CD1c-positive myeloid dendritic cell (primary cell): ENCODE data around the gene RPIA.
"Not testable (repeated sequence)": the region's sequence is repeated elsewhere in the genome, so short reads cannot be mapped to it uniquely, and the experiment has no call there.

Source experiments
- DNase-seq: peaks from one replicate; pipeline ENCODE4 v3.0.0-alpha.2; 2016; ENCODE audit errors: extremely low spot score

The RPIA gene

DNA sequence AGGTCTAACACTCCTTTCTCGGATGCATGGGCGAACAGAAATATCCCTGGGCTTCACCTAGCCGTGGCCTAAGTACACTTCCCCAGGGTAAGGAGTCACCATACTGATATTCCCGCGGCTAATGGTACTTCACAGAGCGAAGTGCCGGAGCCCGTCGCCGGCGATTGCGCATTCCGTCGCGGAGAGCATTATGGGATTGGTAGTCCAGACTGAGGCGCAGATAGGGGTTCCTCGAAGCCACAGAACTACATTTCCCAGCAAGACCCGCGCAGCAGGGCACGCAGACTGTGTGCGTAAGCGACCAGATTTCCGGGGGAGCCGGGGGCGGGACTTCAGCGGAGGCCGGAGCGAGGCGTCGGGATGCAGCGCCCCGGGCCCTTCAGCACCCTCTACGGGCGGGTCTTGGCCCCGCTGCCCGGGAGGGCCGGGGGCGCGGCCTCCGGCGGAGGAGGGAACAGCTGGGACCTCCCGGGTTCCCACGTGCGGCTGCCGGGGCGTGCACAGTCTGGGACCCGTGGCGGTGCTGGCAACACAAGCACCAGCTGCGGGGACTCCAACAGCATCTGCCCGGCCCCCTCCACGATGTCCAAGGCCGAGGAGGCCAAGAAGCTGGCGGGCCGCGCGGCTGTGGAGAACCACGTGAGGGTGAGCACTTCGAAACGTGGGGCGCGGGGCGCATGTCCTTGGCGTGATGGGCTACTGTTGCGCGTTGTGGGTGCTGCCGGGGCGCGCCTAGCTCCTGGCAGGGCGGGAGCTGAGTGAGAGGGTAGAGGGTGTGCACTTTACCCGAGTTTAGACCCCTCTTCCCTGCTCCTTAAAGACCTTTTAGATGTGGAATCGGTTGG is at the start of gene RPIA:
TSS of gene RPIA (plus strand) at position 335 of the 845 bp plus-strand sequence. CDS start at position 361, 26 bp downstream.
- peak; percentile 99 for DNase-seq

DNA sequence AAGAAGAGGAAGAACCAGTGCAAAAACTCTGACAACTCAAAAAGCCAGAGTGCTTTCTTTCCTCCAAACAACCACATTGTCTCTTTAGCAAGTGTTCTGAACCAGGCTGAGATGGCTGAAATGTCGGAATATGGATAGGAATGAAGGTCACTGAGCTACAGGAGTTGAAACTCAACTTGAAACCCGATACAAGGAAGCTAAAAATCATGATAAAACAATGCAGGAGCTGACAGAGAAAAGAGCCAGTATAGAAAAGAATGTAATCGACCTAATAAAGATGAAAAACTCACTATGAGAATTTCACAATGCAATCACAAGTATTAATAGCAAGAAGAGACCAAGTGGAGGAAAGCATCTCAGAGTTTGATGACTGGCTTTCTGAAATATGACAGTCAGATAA is 49.2 kb upstream of the RPIA start:
- no peak for DNase-seq

DNA sequence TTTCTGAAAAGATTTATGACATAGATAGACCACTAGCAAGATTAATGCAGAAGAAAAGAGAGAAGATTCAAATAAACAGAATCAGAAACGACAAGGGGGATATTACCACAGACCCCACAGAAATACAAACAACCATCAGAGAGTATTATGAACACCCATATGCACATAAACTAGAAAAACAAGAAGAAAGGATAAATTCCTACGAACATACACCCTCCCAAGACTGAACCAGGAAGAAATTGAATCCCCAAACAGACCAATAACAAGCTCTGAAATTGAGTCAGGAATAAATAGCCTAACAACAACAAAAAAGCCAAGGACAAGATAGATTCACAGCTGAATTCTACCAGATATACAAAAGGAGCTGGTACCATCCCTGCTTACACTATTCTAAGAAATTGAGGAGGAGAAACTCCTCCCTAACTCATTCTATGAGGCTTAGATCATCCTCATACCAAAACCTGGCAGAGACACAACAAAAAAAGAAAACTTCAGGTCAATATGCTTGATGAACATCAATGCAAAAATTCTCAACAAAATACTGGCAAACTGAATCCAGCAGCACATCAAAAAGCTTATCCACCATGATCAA is 46.1 kb upstream of the RPIA start:
- DNase-seq, result not testable (repeated sequence)

DNA sequence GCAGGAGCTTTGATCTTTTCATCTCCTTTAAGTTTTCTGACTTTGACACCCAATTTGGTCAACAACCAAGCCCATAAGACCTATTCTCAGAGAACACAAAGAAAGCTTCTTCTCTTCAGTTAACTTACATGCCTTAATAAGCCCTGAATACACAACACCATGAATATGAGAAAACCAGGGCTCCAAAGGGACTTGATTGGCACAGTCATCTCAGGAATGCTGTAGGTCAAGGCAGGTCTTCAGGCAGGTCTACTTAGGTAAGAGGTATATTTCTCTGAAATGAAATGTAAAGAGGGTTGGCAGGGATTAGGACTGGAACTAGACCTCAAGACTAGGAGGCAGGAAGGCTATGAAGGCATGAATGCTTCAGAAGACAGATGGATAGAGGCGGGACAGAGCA is 39.8 kb upstream of the RPIA start:
- DNase-seq, result no peak

DNA sequence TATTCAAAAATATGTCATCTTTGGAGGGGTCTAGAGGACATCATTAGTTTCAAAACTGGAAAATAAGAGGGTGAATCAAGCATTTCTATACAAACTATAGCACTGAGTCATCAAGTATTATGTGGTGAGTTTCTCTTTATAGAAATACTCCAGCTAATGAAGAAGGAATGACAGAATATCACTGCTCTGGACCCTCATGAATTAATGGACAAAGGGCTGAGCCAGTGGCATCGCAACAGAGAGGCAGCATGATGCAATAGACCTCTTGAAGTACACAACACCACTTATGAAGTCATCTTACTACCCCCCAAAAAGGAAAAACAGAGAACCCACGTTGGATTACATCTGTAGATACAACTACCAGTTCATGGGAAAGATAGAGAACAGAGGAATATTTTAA is 36.8 kb upstream of the RPIA start:
- DNase-seq, result no peak

DNA sequence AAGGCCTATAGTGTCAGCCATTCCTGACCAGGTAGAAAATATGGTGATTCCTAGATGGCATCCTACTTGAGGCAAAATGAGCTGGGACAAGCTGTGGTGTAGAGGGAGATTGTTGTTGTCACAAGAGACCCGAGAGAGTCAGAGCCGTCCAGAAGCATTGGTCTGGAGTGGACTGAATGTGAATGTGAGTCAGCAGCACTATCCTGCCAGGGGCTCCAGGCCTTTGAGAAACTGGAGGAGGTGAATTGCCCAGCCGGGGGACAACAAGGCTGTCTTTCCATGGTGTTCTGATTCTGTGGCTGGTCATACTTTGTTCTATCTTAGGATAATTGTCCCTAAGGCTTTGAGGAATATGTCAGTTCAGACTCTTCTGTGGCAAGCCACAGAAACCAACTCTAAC is 34.8 kb upstream of the RPIA start:
- no peak for DNase-seq

DNA sequence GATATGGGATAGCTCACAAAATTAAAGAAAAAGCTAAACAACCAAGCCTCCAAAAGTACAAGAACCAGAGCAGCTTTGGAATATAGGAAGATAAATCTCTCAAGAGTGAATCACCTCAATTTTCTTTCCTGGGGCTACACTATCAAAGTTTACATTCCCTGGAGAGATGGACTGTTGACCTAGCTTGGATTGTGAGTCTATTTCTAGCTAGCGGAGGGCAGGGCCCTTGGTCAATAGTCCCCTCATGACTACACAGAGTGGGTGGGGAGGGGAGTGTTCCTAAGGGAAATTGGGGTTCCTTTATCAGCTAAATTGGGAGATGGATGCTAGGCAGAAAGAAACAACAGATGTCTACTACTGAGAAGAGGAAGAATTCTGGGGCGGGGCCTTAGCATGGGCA is 34.3 kb upstream of the RPIA start:
- no peak for DNase-seq

DNA sequence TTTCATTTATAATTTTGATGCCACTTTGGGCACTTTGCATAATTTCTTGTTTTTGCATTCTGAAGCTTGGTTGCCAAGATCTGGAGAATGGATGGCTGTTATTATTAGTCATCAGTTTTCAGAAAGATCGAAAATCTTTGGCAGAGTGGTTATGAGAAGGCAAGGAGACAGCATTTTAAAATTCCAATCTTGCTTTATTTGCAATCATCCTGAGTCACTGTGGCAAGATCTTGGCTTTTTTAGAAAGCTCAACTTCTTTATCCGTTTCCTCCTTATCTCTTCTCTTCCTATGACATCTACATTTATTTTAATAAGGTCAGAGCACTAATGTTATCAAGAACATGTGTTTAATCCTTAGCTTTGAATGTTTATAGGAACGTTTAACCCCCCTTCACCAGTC is 33.1 kb upstream of the RPIA start:
- no peak for DNase-seq

DNA sequence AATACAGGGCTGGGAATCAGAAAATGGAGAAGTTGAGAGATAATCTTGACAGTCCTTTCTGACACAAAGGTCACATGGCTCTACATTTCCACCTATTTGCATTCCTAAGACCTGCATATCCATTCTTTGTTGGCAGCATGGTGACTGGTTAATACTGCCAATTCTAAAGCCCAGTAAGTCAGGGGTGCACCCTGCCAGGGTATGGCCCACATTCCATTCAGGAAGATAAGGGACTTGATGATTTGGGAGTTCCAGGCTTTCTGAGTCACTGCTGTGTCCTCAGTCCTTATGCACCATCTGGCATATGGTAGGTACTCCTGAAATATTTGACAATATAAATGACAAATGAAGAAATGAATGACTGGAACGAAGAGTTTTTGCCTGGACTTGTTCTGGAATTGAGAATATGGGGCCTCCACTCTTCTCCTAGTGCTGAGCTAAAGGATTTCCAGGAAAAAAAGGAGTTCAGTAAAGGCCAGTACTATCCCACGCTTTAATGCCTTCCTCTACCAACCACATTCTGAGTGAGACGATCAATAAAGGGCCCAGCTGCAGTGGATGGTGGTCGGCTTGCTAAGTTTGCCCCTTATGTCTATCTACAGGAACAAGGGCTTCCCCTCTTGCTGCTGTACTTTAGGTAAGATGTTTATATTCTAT is 32.5 kb upstream of the RPIA start:
- no peak for DNase-seq

DNA sequence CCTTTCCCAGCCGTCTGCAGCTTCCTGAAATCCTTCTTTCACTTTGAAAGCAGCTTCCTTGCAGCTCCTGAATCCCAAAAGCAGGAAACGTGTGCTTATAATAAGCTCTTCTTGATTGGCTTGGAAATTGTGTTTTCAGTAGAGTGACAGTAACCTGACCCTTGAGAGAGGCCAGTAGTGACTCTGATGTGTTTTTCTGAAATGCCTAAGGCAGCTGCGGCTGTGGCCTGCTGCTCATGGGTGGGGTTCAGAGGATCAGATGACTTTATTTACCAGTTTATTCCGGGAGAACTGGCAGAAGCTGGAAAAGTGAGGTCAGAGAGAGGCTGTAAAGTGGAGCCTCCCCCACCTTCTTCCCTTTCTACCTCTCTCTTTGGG is 31.9 kb upstream of the RPIA start:
- no peak for DNase-seq

DNA sequence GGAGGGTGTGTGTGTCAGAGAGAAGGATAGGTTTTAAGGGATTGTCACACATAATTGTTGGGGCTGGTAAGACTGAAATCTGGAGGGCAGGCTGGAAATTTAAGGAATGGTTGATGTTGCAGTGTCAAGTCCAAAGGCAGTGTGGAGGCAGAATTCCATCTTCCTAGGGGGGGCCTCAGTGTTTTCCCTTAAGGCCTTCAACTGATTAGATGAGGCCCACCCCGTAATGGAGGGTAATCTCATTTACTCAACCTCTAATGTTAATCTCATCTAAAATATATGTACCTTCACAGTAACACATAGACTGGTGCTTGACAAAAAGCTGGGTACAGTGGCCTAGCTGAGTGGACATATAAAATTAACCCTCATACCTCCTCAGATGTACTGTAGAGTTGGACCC is 30.9 kb upstream of the RPIA start:
- DNase-seq, result no peak

DNA sequence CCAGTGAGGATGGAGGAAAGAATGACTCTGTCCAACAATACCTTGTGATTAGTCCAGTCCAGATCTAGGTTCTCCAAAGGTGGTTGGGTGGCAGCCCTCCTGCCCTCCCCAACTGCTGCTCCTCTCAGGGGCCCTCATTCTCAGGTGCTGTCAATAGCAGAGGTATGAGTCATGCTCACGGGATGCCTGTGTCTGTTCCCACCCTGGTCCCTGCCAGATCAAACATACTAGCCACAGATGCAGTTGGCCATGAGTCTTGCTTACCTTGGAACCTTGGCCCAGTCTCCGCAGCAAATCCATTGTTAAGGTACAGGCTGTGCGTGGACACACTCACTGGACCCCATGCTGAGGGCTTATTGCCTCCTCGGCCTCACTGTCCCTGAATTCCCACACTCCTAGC is 24.9 kb upstream of the RPIA start:
- no peak for DNase-seq

DNA sequence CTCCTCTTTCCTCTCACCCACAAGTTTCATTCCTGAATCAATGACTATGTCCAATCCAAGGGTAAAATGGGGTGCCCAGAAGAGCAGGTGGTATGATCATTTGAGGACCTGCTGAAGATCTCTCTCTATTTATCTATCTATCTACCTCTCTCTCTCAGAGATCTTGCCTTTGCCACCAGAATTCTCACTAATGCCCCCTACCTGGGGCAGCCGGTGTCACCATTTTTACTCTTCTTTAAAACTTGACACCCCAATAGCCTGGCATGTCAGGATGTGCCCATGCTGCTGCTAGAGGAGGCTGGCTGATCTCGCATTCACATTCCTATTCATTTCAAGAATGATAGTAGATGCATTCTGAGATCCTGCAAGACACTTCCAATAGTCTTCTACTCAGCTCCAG is 24.3 kb upstream of the RPIA start:
- DNase-seq, result no peak

DNA sequence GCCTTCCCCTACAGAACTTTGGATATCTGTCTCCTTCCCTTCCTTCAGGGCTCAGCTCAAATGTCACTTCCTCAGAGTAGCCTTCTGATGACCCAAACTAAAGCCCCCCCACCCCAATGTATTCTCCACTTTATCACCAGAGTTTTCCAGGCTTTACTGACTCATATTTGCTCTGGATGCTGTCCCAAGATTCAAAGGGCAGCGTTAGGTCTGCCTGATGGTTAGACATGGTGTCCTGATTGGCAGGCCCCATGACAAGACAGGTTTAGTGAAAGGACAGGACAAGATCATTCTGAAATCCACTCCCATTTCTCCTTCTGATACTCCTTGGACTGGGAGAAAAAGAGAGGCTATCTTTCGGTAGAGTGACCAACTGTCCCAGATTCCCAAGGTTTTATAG is 22.6 kb upstream of the RPIA start:
- DNase-seq, result no peak

DNA sequence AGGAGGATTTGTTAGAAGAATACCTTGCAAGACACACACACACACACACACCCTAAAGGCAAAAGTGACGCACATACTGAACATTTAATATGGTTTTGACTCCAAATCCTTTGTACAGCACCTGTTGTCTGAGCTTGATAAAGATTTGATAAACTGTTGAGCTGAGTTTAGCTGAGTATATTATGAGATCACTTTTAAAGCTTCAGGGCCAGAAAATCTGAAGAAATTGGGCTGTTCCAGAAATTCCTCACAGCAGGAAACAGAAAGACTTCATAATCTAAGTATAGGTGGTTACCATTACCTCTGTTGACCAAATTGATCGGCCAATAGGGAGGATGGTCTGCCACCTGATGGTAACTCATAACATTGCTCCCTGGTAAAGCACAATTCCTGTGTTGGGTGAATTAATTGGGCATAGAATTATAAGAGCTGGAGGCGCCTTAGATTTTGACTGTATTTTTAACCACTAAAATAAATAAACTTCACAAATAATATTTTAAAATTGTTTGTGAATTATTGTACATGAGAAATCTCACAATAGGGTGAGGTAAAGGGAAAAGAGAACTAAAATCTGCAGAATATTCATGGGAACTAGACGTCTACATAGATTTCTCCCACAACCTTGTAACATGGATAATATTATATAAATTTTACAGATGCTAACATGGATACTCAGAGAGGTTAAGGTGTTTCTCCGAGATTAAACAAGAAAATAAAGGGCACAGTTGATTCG is 21.8 kb upstream of the RPIA start:
- DNase-seq, result peak; percentile 27

DNA sequence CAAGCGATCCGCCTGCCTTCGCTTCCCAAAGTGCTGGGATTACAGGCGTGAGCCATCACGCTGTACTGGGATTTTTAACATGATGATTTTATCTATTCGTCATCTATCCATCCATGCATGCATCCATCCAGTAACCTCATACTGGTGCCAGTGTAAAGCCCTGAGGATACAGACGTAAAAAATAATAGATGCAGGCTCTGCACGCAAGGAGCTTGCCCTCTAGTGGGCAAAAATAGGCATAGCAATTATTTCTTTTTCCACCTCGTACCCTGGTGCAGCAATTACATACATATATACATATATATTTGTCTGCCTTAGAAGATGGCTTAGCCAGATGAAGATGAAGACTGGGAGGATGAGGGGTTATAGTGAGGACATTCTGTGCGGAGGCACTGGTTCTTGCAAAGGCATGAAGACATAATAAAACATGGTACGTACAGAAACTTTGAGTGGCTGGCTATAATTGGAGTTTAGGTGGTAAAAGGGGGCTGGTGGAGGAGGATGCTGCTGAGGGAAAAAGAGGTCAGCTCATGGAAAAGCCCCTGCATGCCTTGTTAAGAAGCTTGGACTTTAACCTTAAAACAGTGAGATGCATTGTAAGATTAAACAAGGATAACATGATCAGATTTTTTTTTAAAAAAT is 19.6 kb upstream of the RPIA start:
- peak; percentile 66 for DNase-seq

DNA sequence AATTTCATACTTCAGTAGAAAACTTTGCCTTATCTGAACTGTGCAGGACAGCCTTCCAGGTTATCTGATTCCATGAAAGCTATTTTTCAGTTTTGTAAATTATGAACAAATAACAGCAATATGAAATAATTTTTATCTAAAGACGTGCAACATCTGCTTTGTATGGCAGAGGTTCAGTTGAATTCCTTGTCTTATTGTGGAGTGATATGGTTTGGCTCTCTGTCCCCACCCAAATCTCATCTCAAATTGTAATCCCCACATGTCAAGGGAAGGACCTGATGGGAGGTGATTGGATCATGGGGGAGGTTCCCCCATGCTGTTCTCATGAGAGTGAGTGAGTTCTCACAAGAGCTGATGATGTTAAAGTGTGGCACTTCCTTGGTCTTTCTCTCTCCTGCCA is 18.1 kb upstream of the RPIA start:
- no peak for DNase-seq

DNA sequence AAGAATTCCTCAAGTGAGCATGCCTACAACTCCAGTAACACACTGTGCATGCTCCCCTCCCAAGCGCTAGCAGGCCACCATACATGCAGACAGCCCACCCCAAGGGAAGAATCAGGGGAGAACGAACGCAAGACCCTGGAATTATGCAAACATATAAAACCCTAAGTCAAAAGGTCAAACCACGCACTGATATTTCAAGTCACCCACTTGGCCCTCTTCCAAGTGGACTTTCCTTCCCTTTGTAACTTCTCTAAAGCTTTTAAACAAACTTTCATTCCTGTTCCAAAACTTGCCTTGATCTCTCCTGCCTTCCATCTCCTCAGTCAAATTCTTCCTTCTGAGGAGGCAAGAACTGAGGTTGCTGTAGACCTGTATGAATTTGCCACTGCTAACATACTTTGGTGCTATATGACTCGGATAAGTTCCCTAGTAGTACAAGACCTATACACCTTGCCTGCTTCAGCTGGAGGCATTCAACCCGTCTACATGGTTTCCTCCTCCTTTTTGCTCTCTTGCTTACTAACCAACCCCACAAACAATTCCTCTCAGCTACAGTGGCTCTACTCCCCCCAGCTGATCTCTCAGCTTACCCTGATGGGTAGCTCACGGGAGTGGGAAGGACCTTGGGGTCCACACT is 11.1 kb upstream of the RPIA start:
- DNase-seq, result peak; percentile 59

DNA sequence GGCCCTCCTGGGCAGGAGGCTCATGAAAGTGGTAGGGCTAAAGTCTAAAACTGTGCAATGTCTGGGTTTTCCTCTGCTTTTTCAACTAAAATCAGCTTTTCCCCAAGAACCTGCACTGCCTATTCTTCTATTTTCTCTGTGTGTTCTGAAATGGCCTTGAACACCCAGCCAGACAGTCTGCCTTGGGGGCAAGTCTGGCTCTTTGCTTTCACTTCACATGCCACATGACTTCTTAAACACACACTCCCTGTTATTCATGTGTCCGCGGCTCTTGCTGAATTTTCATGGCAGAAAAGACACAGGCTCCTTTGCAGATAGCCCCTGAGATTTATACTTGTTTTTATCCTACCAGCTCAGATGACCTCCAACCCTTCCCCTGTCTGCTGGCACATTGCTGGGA is 10.6 kb upstream of the RPIA start:
- no peak for DNase-seq

DNA sequence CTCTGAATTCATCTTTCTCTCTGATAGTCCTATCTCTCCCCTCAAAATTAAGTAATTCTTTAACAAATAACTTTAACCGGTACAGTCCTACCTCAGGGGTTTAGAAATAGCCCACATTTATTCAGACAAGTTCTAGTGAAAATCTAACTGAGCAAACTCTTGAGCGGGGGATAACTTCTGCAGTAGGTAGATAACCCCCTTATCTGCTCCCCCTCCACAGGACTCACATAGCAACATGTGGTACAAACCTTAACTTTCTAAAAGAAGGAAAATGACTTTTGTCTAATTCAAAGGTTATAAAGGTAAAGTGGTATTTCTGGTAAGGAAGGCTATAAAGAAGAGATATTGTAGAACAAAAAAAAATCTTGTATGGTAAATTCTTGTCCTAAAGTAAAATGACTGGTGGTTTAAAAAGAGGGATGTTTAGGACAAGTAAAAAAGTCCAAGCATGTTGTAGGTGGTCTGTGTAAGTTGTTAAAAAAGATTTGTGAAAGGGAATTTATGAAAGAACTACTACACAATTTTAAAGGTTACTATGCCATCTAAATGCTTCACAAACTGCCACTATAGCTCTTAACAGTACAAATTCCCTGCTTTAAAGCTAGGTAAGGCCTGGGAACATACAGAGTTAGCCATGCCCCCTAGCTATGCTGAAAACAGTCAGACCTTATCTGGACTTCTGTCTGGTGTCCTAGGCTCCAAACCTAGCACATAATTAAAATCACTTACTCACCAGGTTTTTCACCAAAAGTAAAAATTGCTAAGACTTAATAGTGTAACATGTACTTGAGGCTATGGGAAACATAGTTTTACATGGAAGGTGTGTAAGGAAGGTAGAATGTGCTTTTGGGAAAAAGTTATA is 8.1 kb upstream of the RPIA start:
- DNase-seq, result no peak

DNA sequence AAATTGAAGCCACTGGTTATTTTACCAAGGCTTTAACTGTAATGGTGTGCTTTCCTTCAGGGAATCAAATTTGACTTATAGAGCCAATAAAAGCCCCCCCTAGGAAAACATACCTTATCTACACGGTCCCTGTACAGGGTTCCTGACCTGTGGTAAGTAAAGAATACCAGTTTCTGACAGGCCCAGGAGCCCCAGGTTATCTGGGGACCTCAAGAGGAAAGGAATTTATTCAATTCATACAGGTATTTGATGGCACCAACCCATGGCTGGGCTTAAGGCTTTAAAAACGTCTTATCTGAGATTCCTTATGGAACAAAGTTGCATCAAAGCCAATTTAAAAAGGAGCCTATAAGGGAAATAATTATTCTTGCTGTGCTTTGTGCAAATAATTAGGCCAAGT is 7.0 kb upstream of the RPIA start:
- DNase-seq, result no peak
